ENCODE results near the gene SDC3. TPM values are rescaled to one million over a fixed set of nuclear protein-coding genes. Genes with fewer than 3 reads are reported as not detected.

The SDC3 gene
- polyA plus RNA-seq, 1 experiment: 18.0 TPM

DNA sequence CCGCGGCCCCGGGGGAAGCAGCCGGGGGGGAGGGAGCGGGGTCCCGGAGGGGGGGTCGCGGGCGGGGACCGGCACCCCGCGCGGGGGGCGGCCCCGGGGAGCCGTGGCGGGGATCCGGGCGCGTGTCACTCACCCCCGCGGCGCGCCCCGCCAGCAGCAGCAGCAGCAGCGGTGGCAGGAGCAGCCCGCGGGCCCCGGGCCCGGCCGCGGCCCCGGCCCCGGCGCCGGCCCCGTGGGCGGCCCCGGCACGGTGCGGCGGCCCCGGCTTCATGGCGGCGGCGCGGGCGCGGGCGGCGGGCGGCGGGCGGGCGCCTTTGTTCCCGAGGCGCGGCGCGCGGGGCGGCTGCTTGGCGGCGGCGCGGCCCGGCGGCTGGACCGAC, 252 bp downstream of the SDC3 start:
- DNase-seq (ENCODE audit: low read depth): no peak
- Histone ChIP-seq H3K27me3 (ENCODE audit: control insufficient read depth, insufficient read depth, low read length) (no peaks in the 10 kb centered on the region), H3K36me3 (ENCODE audit: control insufficient read depth, insufficient read depth, low read length) (no peaks in the 10 kb centered on the region), H3K4me3 (ENCODE audit: low read depth, low read length) (peak overlapping the region; percentile 64)
- ChIA-PET POLR2A (no interaction called here), CTCF (interaction anchor here (1.0 to 8.6 kb wide), 3 partner anchors 11 to 125 kb away, joined by 3 to 261 read pairs (median 51); no protein-coding TSS in a partner anchor)
- TF ChIP-seq, protein P1, sequence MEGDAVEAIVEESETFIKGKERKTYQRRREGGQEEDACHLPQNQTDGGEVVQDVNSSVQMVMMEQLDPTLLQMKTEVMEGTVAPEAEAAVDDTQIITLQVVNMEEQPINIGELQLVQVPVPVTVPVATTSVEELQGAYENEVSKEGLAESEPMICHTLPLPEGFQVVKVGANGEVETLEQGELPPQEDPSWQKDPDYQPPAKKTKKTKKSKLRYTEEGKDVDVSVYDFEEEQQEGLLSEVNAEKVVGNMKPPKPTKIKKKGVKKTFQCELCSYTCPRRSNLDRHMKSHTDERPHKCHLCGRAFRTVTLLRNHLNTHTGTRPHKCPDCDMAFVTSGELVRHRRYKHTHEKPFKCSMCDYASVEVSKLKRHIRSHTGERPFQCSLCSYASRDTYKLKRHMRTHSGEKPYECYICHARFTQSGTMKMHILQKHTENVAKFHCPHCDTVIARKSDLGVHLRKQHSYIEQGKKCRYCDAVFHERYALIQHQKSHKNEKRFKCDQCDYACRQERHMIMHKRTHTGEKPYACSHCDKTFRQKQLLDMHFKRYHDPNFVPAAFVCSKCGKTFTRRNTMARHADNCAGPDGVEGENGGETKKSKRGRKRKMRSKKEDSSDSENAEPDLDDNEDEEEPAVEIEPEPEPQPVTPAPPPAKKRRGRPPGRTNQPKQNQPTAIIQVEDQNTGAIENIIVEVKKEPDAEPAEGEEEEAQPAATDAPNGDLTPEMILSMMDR (IDR thresholded peaks at IDR 0.05; ENCODE audit: insufficient read depth, low read depth, low read length): no peak

GRCh38 chr1:30907481-30908315, 860 bp downstream of the SDC3 start:
- TF ChIP-seq, protein P1 (IDR thresholded peaks at IDR 0.05; ENCODE audit: insufficient read depth, low read depth, low read length): no peak
- ChIA-PET POLR2A (no interaction called here), CTCF (interaction anchor here (1.0 to 8.6 kb wide), 6 partner anchors 10 to 125 kb away, joined by 3 to 261 read pairs (median 7); no protein-coding TSS in a partner anchor)
- DNase-seq (ENCODE audit: low read depth): no peak
- peak overlapping the region; percentile 64 for H3K4me3 ChIP-seq (ENCODE audit: low read depth, low read length)
- no peaks in the 10 kb centered on the region for H3K36me3 ChIP-seq (ENCODE audit: control insufficient read depth, insufficient read depth, low read length)
- no peaks in the 10 kb centered on the region for H3K27me3 ChIP-seq (ENCODE audit: control insufficient read depth, insufficient read depth, low read length)

DNA sequence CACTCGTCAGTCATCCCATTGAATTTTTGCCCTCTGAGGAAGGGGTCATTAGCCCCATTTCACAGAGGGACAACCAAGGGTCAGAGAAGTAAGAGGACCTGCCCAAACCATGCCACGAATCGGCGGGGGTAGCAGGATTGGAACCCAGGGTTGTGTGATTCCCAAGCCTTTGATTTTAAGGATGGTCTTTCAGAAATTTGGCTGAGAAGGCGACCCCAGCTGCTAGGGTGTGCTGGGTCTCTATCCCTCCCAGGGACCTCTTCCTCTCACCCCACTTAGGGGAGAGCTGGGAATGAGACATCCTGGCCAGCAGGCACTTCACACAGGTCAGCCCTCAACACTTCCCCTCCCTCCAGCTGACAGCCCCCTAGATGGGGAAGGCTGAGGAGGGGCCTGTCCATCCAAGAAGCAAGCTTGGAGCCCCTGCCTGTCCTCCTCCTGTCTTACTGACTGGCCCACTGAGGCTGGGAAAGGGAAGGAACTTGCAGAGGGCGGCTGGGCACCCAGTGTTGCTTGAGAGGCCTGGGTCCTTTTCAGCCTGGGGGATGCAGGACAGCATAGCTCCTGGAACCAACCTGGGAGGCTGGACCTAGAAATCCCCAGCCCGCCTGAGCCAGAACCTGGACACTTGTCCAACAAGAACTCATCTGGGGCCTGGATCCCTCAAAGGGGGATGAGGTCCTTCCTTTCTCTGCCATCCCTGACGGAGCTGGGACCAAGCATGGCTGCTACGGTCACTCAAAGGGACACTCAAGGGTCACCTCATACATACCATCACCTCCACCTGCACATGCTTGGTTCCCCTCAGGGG, 1.7 kb downstream of the SDC3 start:
- H3K36me3 ChIP-seq (ENCODE audit: control insufficient read depth, insufficient read depth, low read length): no peaks in the 10 kb centered on the region
- no peak for DNase-seq (ENCODE audit: low read depth)
- POLR2A ChIA-PET: no interaction called here
- TF ChIP-seq, protein P1 (IDR thresholded peaks at IDR 0.05; ENCODE audit: insufficient read depth, low read depth, low read length): no peak
- no peaks in the 10 kb centered on the region for H3K27me3 ChIP-seq (ENCODE audit: control insufficient read depth, insufficient read depth, low read length)
- CTCF ChIA-PET: interaction anchor here (1.1 to 6.3 kb wide), 6 partner anchors 10 to 124 kb away, joined by 3 to 51 read pairs (median 6); no protein-coding TSS in a partner anchor
- H3K4me3 ChIP-seq (ENCODE audit: low read depth, low read length): peak overlapping the region; percentile 64

- H3K4me3 ChIP-seq (ENCODE audit: low read depth, low read length): no peak overlapping the region
Measured at GRCh38 chr1:30905916-30906620, 2.5 kb downstream of the SDC3 start.

More at GRCh38 chr1:30905916-30906620, 2.5 kb downstream of the SDC3 start:
- Histone ChIP-seq H3K36me3 (ENCODE audit: control insufficient read depth, insufficient read depth, low read length) (no peaks in the 10 kb centered on the region), H3K27me3 (ENCODE audit: control insufficient read depth, insufficient read depth, low read length) (no peaks in the 10 kb centered on the region)
- TF ChIP-seq, protein P1 (IDR thresholded peaks at IDR 0.05; ENCODE audit: insufficient read depth, low read depth, low read length): no peak
- CTCF ChIA-PET: interaction anchor here (1.1 to 6.3 kb wide), 7 partner anchors 9 to 127 kb away, joined by 3 to 51 read pairs (median 5); no protein-coding TSS in a partner anchor
- no peak for DNase-seq (ENCODE audit: low read depth)
- POLR2A ChIA-PET: no interaction called here
